Inflammatory macrophage treated with lipopolysaccharide for 4 hours (primary cell): ENCODE data around the gene KREMEN2.

Experiments used
- DNase-seq: peaks from one replicate; pipeline ENCODE4 v3.0.0-alpha.2; 2020

KREMEN2 gene

GRCh38 chr16:3007059-3007956 lies 43.2 kb downstream of the KREMEN2 start:
- no peak for DNase-seq

- DNase-seq, result peak; percentile 42
Observed at GRCh38 chr16:3007957-3008689, 44.0 kb downstream of the KREMEN2 start.

GRCh38 chr16:3008690-3009037 lies 44.6 kb downstream of the KREMEN2 start:
- no peak for DNase-seq

- no peak for DNase-seq
Observed at GRCh38 chr16:3009568-3010390, 45.7 kb downstream of the KREMEN2 start.

GRCh38 chr16:3010510-3010909 lies 46.4 kb downstream of the KREMEN2 start:
- no peak for DNase-seq

- DNase-seq, result no peak
Observed at GRCh38 chr16:3012246-3012645, 48.2 kb downstream of the KREMEN2 start.

GRCh38 chr16:3012828-3013420 lies 48.8 kb downstream of the KREMEN2 start, which contains the start of gene CLDN9:
TSS of gene CLDN9 (plus strand) at chr16:3012923. CDS start at chr16:3013363, 440 bp downstream.
- no peak for DNase-seq

- no peak for DNase-seq
Observed at GRCh38 chr16:3013491-3013951, 49.4 kb downstream of the KREMEN2 start.

- no peak for DNase-seq
Observed at GRCh38 chr16:3013998-3014690, 50.1 kb downstream of the KREMEN2 start.

- DNase-seq, result no peak
Observed at GRCh38 chr16:3014971-3015370, 50.9 kb downstream of the KREMEN2 start.

- DNase-seq, result no peak
Observed at GRCh38 chr16:3015865-3016521, 51.9 kb downstream of the KREMEN2 start.

- no peak for DNase-seq
Observed at GRCh38 chr16:3017344-3017743, 53.3 kb downstream of the KREMEN2 start.
